ENCODE measurements around the gene HSD11B2.
"Not testable (repeated sequence)": the region's sequence is repeated elsewhere in the genome, so short reads cannot be mapped to it uniquely, and the experiment has no call there.

Gene HSD11B2

GRCh38 chr16:67396159-67397035, 34.5 kb upstream of the HSD11B2 start:
- no peak for DNase-seq

DNA sequence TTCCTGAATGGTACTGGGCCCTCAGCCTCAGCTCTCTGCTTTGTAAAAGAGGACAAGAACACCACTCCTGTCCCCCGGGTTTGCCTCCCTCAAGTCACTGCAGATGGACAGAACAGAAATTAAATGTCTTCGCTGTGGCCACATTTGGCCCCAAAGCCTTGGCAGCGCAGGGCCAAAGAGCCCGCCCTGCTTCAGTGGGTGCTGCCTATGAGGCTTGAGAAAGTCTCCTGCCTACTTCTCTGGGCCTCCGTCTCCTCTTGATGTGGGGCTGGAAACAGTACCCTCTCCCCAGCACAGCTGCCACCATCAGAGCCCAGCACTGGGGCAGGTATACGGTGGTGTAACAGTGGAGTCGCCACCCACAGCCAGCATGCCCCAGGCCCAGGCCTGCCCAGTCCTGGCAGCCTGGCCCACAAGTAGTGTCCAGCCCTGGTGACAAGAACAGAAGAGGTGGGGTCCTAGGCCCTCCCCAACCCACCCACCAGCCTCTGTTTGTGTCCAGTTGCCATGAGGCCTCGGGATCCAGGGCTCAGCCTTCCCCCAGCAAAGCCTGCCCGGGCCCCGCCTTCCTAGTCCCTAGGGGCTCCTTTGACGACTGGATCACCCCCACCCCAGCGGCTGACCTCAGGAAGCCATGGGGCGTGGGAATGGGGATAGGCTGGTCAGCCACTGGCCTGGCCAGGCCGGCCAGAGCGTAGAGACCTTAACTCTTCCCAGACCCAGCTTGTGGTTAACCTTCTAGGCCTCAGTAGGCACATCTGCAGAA, 33.7 kb upstream of the HSD11B2 start:
- DNase-seq: no peak

DNA sequence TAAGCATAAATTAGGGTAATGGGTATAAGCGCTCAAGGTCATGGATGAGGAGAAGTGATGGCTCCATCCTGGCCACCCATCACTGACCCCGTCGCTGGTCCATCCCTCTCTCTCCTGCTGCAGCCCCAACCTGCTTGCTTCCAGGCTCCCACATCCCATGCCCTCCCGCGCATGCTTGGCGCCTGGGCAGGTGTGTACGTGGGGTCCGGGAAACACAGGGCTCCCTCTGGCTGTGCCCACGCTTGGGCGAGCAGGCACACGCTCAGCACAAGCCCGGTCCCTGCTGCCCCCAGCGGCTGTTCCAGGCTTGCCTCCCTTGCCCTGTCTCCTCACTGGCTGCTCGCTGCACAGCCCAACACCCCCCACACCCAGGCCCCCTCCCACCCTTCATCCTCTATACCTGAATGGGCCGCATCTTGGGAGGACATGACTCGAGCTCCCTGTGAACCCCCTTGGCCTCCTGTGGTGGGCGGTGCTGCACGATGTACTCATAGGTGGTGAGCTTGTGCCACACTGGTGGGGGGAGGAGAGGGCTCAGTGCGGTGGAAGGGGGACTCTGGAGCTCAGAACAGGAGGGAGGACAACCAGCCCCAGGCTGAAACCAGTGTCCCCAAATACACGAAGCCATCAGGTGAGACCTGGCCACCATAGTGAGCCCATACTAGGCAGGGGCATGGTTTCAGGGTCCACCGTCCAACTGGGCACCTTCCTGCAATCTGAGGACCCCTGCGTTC, 32.9 kb upstream of the HSD11B2 start:
- no peak for DNase-seq

GRCh38 chr16:67398546-67399217, 32.2 kb upstream of the HSD11B2 start:
- no peak for DNase-seq

DNA sequence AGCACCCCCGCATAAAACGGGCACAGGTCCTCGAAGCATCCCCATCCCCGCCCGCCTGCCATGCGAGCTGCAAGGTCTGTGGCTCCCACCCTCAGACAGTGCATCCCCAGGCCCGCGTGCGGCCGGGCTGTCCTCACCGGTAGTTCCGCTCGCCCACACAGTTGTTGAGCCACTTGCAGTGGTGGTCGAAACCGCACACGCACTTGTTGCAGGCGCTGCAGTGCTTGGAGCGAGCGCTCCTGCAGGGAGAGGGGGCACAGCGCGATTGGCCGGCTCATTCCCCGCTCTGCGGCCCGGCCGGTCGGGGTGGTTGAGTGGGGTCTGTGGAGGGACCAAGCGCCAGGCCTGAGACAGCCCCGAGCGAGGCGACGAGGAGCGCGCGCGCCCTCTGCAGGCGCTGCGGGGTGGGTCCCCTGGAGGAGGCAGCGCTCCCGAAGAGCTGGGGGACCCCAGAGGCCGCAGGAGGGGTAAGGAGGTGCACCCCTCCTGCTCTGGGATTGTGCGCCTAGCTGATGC, 31.6 kb upstream of the HSD11B2 start:
- DNase-seq: peak in 3 of 6 experiments; percentile 8 to 32 (median 23)

DNA sequence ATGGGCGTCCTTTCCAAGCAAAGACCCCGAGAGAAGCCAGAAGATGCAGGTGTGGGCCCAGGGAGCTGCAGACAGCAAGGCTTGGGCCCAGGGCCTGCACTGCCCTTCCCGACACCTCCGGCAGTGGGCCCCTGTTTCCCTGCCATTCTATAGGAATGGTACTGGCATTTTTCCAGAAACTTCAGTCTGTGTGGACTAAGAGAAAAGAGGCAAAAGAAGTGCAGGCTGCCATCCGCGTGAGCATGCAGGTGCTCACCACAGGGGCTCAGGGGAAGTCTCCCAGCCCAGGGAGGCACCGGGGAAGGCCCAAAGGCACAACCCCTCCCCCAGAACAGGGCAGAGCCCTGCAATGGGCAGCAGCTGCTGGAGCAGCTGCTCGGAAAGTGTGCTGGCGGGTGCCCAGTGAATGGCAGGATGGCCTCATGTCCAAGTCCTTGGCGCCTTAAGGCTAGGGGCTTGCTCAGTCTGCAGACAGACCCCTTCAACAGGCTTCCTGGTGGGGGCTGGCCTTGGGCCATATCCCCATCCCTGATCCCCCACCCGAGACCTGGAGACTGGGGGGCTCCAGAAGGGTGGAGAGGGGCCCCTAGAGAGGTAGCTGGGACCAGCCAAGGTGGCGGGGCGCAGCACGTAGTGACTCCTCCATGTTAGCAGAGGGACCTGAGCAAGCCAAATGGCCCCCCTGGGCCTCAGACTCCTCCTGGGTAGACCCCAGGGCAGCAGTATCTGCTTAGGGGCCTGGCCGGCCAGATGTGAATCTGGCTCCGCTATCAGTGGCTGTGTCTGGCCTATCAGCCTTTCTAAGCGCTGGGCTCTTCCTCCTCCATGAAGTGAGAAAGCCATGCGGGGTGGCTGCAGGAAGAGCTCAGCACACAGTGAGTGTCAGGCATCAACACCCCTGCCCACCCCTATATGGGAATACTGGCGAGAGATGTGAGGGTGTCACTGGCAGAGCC, 30.9 kb upstream of the HSD11B2 start:
- DNase-seq: no peak

DNA sequence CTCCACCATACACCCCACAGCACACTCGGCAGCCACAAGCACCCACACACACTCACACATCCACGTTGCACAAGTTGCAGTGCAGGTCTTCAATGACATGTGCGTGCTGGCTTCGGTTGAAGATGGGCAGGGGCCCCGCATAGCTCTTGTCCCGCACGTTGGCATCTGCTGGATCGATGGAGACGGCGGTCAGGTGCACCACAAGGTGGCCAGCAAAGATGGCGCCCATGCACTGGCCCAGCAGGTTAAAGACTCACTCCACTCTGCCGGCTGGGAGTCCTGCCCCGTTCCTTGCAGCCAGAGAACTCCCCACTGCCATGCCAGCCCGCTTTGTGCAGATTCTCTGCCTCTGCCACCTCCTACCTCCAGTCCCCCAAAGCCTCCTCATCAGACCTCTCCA, 30.0 kb upstream of the HSD11B2 start:
- no peak for DNase-seq

GRCh38 chr16:67403976-67404555, 26.9 kb upstream of the HSD11B2 start:
- no peak for DNase-seq

- no peak for DNase-seq
Measured at GRCh38 chr16:67404740-67405226, 26.1 kb upstream of the HSD11B2 start.

- no peak for DNase-seq
Measured at GRCh38 chr16:67405336-67405735, 25.6 kb upstream of the HSD11B2 start.

- no peak for DNase-seq
Measured at GRCh38 chr16:67406111-67406971, 24.6 kb upstream of the HSD11B2 start.

DNA sequence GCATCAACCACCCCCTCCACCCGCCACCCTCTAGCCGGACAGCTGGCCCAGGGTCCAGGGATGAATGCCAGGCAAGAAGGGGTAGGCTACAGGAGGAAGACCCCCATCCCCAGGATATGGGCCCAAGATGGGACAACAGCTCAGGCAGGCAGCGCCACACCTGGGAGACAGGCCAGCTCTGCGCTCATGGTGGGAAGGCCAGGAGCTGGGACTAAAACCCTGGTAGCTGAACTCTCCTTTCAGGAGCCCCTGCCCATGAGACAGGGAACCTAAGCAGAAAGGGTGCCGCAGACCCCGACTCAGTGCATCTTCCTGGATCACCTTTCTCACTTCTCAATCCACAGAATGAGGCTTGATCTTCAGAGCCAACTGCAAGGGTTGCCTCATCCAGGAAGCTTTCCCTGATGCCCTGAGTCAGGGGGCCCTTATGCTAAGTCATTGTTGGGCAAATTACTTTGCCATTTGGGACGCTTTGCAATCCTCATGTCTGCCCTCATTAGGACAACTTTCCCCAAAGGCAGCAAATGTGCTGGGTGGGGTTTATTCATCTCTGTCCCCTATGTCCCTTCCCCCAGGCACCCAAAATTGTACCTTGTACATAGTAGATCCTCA, 23.6 kb upstream of the HSD11B2 start:
- no peak for DNase-seq

- DNase-seq: no peak
Measured at GRCh38 chr16:67407788-67408452, 23.0 kb upstream of the HSD11B2 start.

DNA sequence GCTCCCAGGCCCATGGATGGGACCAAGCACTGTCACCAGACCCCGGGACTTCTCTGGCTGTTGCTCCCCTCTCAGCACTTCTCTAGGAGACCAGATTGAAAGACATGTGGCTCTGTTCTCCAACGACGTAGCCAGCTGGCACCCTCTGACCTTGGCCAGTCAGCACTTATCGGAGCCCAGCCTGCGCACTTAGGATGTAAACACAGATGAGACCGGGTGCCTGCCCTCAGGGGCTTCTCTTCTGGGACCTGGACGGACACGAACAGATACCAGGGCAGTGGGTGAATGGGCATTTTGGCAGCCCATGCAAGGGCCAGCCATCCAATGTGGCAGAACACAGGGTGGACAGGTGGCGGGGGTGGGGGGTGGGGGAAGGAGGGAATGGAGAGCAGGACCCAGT, 21.3 kb upstream of the HSD11B2 start:
- DNase-seq: no peak

DNA sequence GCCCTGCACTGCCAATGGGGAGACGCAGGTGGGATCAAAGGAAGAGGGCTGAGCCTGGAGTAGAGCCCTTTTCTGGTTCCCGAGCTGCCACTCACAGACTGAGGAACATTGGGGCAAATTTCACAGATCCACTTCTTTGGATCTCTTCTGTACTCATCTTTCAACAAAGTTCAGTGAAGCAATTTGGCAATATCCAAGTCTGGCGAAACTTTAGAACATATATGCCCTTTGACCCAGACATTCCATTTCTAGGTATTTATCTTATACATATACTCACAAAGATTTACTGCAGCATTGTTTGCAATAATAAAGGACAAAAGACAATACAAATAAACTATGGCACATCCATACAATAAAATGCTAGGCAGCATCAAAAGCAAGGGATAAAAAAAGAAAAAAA, 19.6 kb upstream of the HSD11B2 start:
- DNase-seq: no peak

DNA sequence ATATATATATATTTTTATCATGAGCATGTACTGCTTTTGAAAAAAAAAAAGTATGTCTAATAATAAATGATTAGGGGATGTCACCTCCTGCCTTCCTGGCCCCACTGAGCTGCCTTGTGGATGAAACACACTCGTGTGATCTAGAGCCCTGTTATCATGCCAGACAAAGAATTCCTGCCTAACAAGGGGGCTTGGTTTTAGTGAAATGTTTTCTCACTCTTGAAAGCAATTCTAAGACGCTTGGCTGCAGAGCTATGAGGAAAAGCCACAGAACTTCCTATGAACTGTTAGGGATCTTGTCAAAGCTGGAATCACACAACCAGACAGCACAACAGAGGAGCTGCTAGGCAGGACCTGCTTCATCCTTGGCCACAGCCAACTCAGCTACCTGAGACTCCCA, 18.6 kb upstream of the HSD11B2 start:
- no peak for DNase-seq

- no peak for DNase-seq
Measured at GRCh38 chr16:67413978-67414911, 16.7 kb upstream of the HSD11B2 start.

- not testable (repeated sequence) for DNase-seq
Measured at GRCh38 chr16:67415421-67415820, 15.5 kb upstream of the HSD11B2 start.
